ENCODE data around the gene CEP170B.

Gene CEP170B

GRCh38 chr14:104925214-104925854 is 60.3 kb downstream of the CEP170B start:
- TF ChIP-seq SNAI2 (CRISPR knock-in tag; IDR thresholded peaks at IDR 0.05) (no peak), CREB5 (CRISPR knock-in tag; IDR thresholded peaks at IDR 0.05; ENCODE audit: low read depth) (no peak)
- TF ChIP-seq, protein P1, sequence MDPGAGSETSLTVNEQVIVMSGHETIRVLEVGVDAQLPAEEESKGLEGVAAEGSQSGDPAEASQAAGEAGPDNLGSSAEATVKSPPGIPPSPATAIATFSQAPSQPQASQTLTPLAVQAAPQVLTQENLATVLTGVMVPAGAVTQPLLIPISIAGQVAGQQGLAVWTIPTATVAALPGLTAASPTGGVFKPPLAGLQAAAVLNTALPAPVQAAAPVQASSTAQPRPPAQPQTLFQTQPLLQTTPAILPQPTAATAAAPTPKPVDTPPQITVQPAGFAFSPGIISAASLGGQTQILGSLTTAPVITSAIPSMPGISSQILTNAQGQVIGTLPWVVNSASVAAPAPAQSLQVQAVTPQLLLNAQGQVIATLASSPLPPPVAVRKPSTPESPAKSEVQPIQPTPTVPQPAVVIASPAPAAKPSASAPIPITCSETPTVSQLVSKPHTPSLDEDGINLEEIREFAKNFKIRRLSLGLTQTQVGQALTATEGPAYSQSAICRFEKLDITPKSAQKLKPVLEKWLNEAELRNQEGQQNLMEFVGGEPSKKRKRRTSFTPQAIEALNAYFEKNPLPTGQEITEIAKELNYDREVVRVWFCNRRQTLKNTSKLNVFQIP (CRISPR knock-in tag; IDR thresholded peaks at IDR 0.05; ENCODE audit: borderline replicate concordance, low read depth) = no peak
- no peak for ATAC-seq

GRCh38 chr14:104925855-104926609 is 61.0 kb downstream of the CEP170B start:
- no peak; the same call in 1 of the 3 replicates for ATAC-seq
- TF ChIP-seq ARNTL (CRISPR knock-in tag; IDR thresholded peaks at IDR 0.05; ENCODE audit: borderline replicate concordance, low read depth) = no peak
- TF ChIP-seq CREB5 (CRISPR knock-in tag; IDR thresholded peaks at IDR 0.05; ENCODE audit: low read depth) = no peak
- no peak for TF ChIP-seq GLIS3 (CRISPR knock-in tag; IDR thresholded peaks at IDR 0.05)
- no peak for TF ChIP-seq BACH2 (CRISPR knock-in tag; IDR thresholded peaks at IDR 0.05; ENCODE audit: borderline replicate concordance)
- TF ChIP-seq ZNF565 (CRISPR knock-in tag; conservative IDR thresholded peaks at IDR 0.05; ENCODE audit: low read depth) = no peak
- TF ChIP-seq SNAI2 (CRISPR knock-in tag; IDR thresholded peaks at IDR 0.05) = no peak
- TF ChIP-seq ISL1 (CRISPR knock-in tag; IDR thresholded peaks at IDR 0.05) = no peak
- no peak for TF ChIP-seq TOX (CRISPR knock-in tag; IDR thresholded peaks at IDR 0.05; ENCODE audit: borderline replicate concordance)
- no peak for TF ChIP-seq CSDC2 (CRISPR knock-in tag; IDR thresholded peaks at IDR 0.05)
- no peak for TF ChIP-seq PPARA (CRISPR knock-in tag; IDR thresholded peaks at IDR 0.05; ENCODE audit: borderline replicate concordance)
- no peak for TF ChIP-seq ZFP30 (CRISPR knock-in tag; IDR thresholded peaks at IDR 0.05)
- TF ChIP-seq, protein P2, sequence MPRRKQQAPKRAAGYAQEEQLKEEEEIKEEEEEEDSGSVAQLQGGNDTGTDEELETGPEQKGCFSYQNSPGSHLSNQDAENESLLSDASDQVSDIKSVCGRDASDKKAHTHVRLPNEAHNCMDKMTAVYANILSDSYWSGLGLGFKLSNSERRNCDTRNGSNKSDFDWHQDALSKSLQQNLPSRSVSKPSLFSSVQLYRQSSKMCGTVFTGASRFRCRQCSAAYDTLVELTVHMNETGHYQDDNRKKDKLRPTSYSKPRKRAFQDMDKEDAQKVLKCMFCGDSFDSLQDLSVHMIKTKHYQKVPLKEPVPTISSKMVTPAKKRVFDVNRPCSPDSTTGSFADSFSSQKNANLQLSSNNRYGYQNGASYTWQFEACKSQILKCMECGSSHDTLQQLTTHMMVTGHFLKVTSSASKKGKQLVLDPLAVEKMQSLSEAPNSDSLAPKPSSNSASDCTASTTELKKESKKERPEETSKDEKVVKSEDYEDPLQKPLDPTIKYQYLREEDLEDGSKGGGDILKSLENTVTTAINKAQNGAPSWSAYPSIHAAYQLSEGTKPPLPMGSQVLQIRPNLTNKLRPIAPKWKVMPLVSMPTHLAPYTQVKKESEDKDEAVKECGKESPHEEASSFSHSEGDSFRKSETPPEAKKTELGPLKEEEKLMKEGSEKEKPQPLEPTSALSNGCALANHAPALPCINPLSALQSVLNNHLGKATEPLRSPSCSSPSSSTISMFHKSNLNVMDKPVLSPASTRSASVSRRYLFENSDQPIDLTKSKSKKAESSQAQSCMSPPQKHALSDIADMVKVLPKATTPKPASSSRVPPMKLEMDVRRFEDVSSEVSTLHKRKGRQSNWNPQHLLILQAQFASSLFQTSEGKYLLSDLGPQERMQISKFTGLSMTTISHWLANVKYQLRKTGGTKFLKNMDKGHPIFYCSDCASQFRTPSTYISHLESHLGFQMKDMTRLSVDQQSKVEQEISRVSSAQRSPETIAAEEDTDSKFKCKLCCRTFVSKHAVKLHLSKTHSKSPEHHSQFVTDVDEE (CRISPR knock-in tag; IDR thresholded peaks at IDR 0.05) = no peak
- TF ChIP-seq OSR1 (CRISPR knock-in tag; IDR thresholded peaks at IDR 0.05) = no peak
- TF ChIP-seq ZFP3 (CRISPR knock-in tag; IDR thresholded peaks at IDR 0.05) = no peak
- no peak for TF ChIP-seq ESRRG (CRISPR knock-in tag; IDR thresholded peaks at IDR 0.05)
- TF ChIP-seq ZC3H10 (CRISPR knock-in tag; IDR thresholded peaks at IDR 0.05) = no peak
- TF ChIP-seq, protein P3, sequence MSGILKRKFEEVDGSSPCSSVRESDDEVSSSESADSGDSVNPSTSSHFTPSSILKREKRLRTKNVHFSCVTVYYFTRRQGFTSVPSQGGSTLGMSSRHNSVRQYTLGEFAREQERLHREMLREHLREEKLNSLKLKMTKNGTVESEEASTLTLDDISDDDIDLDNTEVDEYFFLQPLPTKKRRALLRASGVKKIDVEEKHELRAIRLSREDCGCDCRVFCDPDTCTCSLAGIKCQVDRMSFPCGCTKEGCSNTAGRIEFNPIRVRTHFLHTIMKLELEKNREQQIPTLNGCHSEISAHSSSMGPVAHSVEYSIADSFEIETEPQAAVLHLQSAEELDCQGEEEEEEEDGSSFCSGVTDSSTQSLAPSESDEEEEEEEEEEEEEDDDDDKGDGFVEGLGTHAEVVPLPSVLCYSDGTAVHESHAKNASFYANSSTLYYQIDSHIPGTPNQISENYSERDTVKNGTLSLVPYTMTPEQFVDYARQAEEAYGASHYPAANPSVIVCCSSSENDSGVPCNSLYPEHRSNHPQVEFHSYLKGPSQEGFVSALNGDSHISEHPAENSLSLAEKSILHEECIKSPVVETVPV (CRISPR knock-in tag; IDR thresholded peaks at IDR 0.05) = no peak
- no peak for TF ChIP-seq ZNF70 (CRISPR knock-in tag; IDR thresholded peaks at IDR 0.05)

DNA sequence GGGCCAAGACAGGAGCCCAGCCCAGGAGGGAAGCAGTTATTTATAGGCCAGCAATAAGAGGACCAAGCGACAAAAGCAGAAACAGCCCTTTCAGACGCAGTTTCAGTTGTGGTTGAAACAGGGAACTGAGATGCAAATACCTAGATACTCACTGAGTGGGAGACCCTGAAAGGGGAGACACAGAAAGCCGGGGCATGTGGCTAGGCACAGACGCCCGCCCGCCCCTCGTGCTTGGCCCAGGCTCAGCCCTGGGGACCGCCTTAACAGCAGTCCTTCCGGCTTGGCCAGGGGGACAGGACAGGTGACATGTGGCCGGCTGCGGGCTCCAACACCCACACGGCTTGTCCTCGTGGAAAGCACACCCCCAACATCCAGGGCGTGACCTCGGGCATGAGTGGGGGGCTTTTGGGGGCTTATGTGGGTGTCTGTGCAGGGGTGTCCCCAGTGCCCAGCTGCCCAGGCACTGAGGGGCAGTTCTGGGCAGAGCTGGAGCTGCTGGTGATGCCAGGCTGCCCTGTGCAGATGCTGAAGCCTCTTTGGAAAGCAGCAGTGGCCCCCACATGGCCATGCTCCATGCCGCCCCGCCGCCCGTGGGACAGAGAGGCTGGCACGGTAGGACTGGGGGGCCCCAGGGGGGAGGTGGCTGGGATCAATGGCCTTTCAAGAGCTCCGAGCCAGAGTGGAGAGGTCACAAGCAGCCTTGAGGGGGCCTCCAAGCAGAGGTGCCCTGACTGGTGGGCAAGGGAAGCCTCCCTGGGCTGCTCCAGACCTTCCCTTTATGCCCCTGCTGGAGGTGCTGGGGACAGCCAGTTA is 61.8 kb downstream of the CEP170B start:
- ATAC-seq = no peak
- TF ChIP-seq GLIS3 (CRISPR knock-in tag; IDR thresholded peaks at IDR 0.05) (no peak), ISL1 (CRISPR knock-in tag; IDR thresholded peaks at IDR 0.05) (no peak), RARB (CRISPR knock-in tag; IDR thresholded peaks at IDR 0.05) (no peak), OSR1 (CRISPR knock-in tag; IDR thresholded peaks at IDR 0.05) (no peak), CREB5 (CRISPR knock-in tag; IDR thresholded peaks at IDR 0.05; ENCODE audit: low read depth) (no peak), ESRRG (CRISPR knock-in tag; IDR thresholded peaks at IDR 0.05) (no peak), ZNF70 (CRISPR knock-in tag; IDR thresholded peaks at IDR 0.05) (no peak), ARNTL (CRISPR knock-in tag; IDR thresholded peaks at IDR 0.05; ENCODE audit: borderline replicate concordance, low read depth) (no peak), ZFP30 (CRISPR knock-in tag; IDR thresholded peaks at IDR 0.05) (no peak), PPARA (CRISPR knock-in tag; IDR thresholded peaks at IDR 0.05; ENCODE audit: borderline replicate concordance) (no peak), SNAI2 (CRISPR knock-in tag; IDR thresholded peaks at IDR 0.05) (no peak)
- TF ChIP-seq, protein P2 (CRISPR knock-in tag; IDR thresholded peaks at IDR 0.05) = no peak

All from SK-N-SH treated with all-trans-retinoic acid at 6 μM for 48 hours (cell line).